ENCODE measurements around the gene EFCC1.
"Not testable (repeated sequence)": the region's sequence is repeated elsewhere in the genome, so short reads cannot be mapped to it uniquely, and the experiment has no call there.

Gene EFCC1

DNA sequence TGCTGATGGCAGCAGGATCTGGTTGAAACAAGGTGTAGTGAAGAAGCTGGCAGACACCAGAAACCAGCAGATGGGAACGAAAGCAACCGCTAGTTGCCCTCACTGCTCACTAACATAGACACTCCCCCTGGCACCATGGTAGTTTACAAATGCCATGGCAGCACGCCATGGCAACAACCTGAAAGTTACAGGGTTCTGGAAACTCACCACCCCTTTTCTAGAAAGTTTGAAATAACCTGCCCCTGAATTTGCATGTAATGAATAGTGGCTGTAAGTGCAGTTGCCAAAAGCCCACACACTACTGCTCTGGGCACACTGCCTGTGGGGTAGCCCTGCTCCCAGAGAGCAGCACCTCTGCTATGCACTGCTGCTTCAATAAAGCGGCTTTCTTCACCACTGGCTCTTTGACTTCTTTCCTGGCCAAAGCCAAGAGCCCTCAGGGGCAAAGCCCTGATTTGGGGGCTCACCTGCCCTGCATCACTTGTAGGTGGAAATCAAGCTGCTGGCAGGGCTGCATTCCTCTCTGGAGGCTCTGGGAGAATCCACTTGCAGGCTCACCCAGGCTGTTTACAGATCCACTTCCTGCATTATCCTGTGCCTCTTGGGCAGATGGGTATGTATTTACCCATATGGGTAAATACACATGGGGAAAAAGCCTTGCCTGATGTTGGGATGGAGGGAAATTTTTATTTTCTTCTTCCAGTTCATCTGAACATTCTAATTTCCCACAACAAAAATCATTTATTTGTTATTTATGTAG, 57.5 kb downstream of the EFCC1 start:
- no peaks in the 10 kb centered on the region for H3K27me3 ChIP-seq (ENCODE audit: control insufficient read depth, insufficient read depth, low read length)
- H3K4me3 ChIP-seq (ENCODE audit: low read length), result no peak overlapping the region
- H3K4me1 ChIP-seq (ENCODE audit: control insufficient read depth, insufficient read depth, low read length), result peaks cover 44% of the 10 kb centered on the region
- no peaks in the 10 kb centered on the region for H3K36me3 ChIP-seq (ENCODE audit: control insufficient read depth, insufficient read depth, low read length)
- H3K9ac ChIP-seq (ENCODE audit: low read length), result no peak overlapping the region
- H3K9me3 ChIP-seq (ENCODE audit: control insufficient read depth, low read length), result no peaks in the 10 kb centered on the region

DNA sequence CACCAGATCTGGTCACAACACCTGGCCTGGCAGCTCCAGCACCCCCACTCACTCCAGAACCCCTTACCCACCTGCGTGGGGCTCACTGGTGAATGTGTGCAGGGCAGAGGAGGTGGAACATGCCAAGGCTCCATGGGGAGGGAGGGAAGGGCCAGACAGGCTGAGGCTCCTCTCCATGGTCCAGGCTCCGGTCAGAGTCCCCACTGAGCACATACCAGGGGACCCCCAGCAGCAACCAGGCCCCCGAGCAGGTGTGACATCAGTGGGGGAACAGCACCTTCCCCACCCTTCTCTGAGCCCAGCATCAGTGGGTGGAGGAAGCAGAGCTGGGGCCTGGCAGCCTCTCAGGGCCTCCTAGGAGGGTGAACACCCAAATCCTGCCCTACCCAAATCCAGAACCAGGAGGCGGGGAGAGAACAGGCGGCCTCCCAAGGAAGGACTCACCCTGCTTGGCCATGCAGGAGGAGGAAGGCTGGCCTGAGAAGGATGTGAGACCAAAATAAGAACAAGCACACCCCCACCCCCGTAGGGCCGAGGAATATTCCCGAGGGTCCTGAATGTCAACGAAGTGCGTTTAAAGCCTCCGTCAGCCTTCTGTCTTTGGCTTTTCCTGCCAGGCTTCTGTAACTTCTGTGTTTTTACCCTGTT, 58.3 kb downstream of the EFCC1 start:
- Histone ChIP-seq H3K9ac (ENCODE audit: low read length) (no peak overlapping the region), H3K4me1 (ENCODE audit: control insufficient read depth, insufficient read depth, low read length) (peaks cover 46% of the 10 kb centered on the region), H3K27me3 (ENCODE audit: control insufficient read depth, insufficient read depth, low read length) (no peaks in the 10 kb centered on the region), H3K36me3 (ENCODE audit: control insufficient read depth, insufficient read depth, low read length) (no peaks in the 10 kb centered on the region), H3K4me3 (ENCODE audit: low read length) (no peak overlapping the region), H3K9me3 (ENCODE audit: control insufficient read depth, low read length) (no peaks in the 10 kb centered on the region)

DNA sequence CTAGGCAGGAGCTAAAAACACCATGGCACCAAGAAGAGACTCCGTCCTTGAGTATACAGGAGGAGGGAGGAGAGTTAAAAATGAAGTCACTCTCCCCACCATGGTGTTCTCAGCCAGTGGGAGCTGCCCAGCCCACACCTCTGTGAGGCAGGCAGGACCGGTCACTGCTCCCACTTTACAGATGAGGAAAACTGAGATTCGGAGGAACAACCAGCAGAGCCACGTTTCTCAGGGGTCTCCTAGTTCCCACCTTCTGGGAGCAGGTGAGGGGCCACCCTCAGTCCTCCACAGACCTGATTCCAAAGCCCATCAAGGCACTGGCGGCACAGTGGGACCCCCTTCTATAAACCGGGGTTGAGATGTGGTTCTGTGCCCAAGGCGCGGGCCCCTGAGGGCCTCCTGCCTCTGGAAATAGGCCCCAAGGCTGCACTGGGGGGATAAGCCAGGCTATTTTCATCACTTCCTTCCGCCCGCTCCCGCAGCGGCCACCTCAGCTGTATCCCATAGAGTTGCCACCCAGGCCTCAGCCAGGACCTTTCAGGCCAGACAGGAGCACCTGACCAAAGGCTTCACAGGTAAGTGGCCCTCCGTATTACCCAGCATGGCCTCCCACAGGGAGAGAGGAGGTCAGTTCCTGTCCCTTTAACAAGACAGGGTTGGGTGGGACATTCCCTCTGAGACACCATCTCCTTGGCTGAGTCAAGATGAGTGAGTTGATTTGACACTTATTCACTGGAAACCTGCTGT, 59.3 kb downstream of the EFCC1 start, which contains the start of gene GP9:
TSS of gene GP9 (plus strand) at position 504 of the 747 bp plus-strand sequence. CDS start 961 bp downstream, outside the sequence.
- no peaks in the 10 kb centered on the region for H3K36me3 ChIP-seq (ENCODE audit: control insufficient read depth, insufficient read depth, low read length)
- H3K4me1 ChIP-seq (ENCODE audit: control insufficient read depth, insufficient read depth, low read length), result peaks cover 49% of the 10 kb centered on the region
- H3K27me3 ChIP-seq (ENCODE audit: control insufficient read depth, insufficient read depth, low read length), result no peaks in the 10 kb centered on the region
- H3K9me3 ChIP-seq (ENCODE audit: control insufficient read depth, low read length), result no peaks in the 10 kb centered on the region
- H3K4me3 ChIP-seq (ENCODE audit: low read length), result no peak within 1 kb of the TSS
- no peak within 1 kb of the TSS for H3K9ac ChIP-seq (ENCODE audit: low read length)

DNA sequence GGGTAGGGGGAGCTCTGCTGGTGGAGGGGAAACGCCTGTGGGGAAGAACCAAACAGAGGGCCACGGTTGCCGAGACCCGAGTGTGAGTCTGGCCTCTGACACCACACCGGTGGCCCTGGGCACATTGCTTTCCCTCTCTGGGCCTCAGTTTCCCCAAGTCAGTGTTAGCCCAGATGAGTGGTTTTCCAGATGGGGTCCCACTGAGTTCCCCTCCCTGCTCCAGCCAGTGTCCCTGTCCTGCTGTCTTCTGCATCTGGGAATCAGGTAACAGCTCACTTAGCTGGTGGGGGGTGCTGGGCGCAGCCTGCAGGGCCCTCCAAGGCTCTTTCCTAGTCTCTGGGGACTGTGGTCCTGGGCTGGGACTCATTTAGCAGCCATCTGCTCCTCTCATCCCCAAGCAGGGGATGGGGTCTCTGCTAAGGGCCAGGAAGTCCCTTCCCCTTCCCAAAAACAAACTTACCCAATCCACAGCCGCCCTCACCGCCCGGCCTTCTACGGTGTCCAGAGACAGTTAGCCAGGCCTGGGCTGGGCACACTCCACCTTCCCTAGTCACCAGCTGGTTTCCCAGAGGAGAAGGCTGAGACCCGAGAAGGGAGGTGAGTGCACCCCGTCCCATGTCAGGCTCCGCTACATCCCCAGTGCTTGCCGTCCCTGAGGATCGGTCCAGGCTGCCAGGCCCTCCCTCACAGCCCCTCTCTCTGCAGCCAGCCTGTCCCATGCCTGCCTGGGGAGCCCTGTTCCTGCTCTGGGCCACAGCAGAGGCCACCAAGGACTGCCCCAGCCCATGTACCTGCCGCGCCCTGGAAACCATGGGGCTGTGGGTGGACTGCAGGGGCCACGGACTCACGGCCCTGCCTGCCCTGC, 60.2 kb downstream of the EFCC1 start:
- H3K9ac ChIP-seq (ENCODE audit: low read length), result no peak overlapping the region
- H3K4me3 ChIP-seq (ENCODE audit: low read length), result no peak overlapping the region
- H3K27me3 ChIP-seq (ENCODE audit: control insufficient read depth, insufficient read depth, low read length), result no peaks in the 10 kb centered on the region
- H3K36me3 ChIP-seq (ENCODE audit: control insufficient read depth, insufficient read depth, low read length), result no peaks in the 10 kb centered on the region
- peaks cover 49% of the 10 kb centered on the region for H3K4me1 ChIP-seq (ENCODE audit: control insufficient read depth, insufficient read depth, low read length)
- no peaks in the 10 kb centered on the region for H3K9me3 ChIP-seq (ENCODE audit: control insufficient read depth, low read length)

DNA sequence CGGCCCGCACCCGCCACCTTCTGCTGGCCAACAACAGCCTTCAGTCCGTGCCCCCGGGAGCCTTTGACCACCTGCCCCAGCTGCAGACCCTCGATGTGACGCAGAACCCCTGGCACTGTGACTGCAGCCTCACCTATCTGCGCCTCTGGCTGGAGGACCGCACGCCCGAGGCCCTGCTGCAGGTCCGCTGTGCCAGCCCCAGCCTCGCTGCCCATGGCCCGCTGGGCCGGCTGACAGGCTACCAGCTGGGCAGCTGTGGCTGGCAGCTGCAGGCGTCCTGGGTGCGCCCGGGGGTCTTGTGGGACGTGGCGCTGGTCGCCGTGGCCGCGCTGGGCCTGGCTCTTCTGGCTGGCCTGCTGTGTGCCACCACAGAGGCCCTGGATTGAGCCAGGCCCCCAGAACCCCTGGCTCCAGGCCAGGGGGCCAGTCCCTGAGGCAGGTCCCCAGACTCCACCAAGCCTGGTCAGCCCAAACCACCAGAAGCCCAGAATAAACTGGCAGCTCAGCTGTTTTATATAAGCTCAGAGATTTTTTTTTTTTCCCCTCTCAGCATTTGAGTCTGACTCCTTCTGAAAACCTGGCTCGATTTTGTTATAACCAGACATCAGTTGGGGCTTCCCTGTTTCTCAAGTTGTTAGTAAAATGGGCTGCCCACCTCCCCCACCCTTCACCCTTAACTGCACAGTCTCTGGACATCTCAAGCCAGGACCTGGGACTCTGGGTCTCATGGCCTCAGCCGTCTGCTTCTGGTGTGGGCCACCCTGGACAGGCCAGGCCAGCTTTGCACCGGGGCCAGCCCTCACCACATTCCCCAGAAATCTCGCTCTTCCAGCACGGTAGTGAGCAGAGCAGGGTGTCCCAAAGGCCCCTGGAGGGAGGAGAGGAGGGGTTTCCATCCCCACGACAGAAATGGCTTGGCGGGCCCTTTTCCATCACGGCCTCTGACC, 61.1 kb downstream of the EFCC1 start:
- H3K4me1 ChIP-seq (ENCODE audit: control insufficient read depth, insufficient read depth, low read length), result peaks cover 40% of the 10 kb centered on the region
- H3K9ac ChIP-seq (ENCODE audit: low read length), result no peak overlapping the region

DNA sequence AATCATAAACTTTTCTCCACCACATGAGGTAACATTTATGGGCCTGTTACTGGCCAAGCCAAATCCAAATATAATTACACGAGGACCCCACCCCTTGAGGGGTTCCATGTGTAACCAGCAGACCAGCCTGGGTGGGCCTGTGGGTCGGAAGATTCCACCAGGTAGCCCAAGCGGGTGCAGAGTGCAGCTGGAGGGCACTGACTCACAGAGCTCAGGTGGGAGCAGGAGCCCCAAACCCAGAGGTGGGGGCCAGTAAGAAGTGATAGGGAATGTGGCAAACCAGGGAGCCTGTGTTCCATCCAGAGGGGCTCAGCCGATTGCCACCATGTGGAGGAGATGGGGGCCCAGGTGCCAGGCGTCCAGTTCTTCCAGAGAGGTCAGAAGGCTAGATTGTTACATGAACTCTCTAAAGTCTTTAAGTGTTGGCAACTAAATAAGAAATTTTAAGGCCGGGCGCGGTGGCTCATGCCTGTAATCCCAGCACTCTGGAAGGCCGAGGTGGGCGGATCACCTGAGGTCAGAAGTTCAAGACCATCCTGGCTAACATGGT, 62.1 kb downstream of the EFCC1 start:
- Histone ChIP-seq H3K27me3 (ENCODE audit: control insufficient read depth, insufficient read depth, low read length) (no peaks in the 10 kb centered on the region), H3K36me3 (ENCODE audit: control insufficient read depth, insufficient read depth, low read length) (no peaks in the 10 kb centered on the region), H3K9me3 (ENCODE audit: control insufficient read depth, low read length) (no peaks in the 10 kb centered on the region), H3K4me3 (ENCODE audit: low read length) (no peak overlapping the region), H3K4me1 (ENCODE audit: control insufficient read depth, insufficient read depth, low read length) (peaks cover 38% of the 10 kb centered on the region), H3K9ac (ENCODE audit: low read length) (no peak overlapping the region)

More for the DNA sequence above, 61.1 kb downstream of the EFCC1 start:
- H3K36me3 ChIP-seq (ENCODE audit: control insufficient read depth, insufficient read depth, low read length), result no peaks in the 10 kb centered on the region
- H3K27me3 ChIP-seq (ENCODE audit: control insufficient read depth, insufficient read depth, low read length), result no peaks in the 10 kb centered on the region
- no peaks in the 10 kb centered on the region for H3K9me3 ChIP-seq (ENCODE audit: control insufficient read depth, low read length)
- H3K4me3 ChIP-seq (ENCODE audit: low read length), result no peak overlapping the region

DNA sequence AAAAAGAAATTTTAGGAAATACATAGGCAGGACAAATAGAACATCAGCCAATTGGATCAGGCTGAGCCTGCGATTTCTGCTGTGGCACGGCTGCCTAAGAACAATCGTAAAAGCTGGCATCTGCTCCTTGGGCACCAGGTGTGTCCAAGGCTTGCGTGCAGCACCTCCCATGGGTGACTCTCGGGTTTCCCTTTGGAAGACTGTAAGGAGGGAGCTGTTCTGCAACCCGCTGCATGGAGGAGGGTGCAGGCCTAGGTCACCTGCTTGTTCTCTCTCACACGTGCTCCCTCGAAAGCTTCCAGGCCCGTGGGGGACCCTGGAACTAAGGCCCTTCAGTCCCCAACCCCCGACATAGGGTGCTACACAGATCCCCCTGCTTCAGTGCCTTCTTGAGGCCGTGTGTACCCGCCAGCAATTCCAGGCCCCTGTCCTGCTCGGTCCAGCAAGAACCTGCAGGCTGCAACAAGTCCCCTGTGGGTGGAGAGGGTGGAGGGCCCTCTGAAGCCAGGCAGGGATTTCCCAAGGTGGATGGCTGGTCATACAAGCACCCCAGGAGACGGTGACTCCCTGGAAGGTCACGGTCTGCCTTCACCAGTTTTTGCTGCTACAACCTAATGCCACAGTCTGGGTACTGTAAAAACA, 62.9 kb downstream of the EFCC1 start:
- Histone ChIP-seq H3K9ac (ENCODE audit: low read length) (no peak overlapping the region), H3K9me3 (ENCODE audit: control insufficient read depth, low read length) (no peaks in the 10 kb centered on the region), H3K27me3 (ENCODE audit: control insufficient read depth, insufficient read depth, low read length) (no peaks in the 10 kb centered on the region), H3K36me3 (ENCODE audit: control insufficient read depth, insufficient read depth, low read length) (no peaks in the 10 kb centered on the region), H3K4me3 (ENCODE audit: low read length) (no peak overlapping the region), H3K4me1 (ENCODE audit: control insufficient read depth, insufficient read depth, low read length) (peaks cover 38% of the 10 kb centered on the region)

DNA sequence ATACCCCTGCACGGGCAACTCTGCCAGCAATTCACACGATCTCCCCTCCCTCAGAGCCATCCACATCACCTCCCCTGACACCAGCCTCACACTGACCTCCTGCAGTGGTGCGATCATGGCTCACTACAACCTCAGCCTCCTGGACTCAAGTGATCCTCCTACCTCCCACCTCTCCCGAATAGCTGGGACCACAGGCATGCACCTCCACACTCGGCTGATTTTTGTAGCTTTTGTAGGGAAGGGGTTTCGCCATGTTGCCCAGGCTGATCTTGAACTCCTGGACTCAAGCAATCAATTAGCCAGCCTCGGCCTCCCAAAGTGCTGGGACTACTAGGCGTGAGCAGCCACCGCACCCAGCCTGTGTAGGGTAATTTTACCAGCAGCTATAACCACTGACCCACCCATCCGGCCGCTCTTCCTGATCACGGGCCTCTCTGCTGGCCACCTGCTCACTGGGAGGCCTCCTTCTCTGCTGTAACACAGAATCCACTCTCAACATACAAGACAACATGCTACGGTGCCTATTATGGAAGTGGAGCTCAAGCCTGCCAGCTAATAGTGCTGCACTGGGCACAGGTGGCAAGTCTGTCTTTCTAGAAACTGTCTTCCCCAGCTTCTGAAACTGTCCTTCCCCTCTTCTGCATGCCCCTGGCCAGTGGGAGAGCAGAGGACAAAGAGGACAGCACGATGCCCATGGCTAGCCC, 64.1 kb downstream of the EFCC1 start:
- Histone ChIP-seq H3K27me3 (ENCODE audit: control insufficient read depth, insufficient read depth, low read length) (no peaks in the 10 kb centered on the region), H3K4me1 (ENCODE audit: control insufficient read depth, insufficient read depth, low read length) (peaks cover 36% of the 10 kb centered on the region), H3K9ac (ENCODE audit: low read length) (no peak overlapping the region), H3K36me3 (ENCODE audit: control insufficient read depth, insufficient read depth, low read length) (no peaks in the 10 kb centered on the region), H3K9me3 (ENCODE audit: control insufficient read depth, low read length) (no peaks in the 10 kb centered on the region), H3K4me3 (ENCODE audit: low read length) (no peak overlapping the region)

DNA sequence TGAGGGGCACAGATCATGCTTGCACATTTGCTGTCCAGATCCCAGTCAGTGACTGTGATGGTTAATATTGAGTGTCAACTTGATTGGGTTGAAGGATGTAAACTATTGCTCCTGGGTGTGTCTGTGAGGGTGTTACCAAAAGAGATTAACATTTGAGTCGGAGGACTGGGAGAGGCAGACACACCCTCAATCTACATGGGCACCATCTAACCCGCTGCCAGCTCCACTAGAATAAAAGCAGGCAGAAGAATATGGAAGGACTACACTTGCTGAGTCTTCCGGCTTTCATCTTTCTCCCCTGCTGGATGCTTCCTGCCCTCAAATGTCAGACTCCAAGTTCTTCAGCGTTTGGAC, 64.6 kb downstream of the EFCC1 start:
- Histone ChIP-seq H3K9ac (ENCODE audit: low read length) (no peak overlapping the region), H3K4me1 (ENCODE audit: control insufficient read depth, insufficient read depth, low read length) (peaks cover 36% of the 10 kb centered on the region), H3K36me3 (ENCODE audit: control insufficient read depth, insufficient read depth, low read length) (no peaks in the 10 kb centered on the region), H3K27me3 (ENCODE audit: control insufficient read depth, insufficient read depth, low read length) (no peaks in the 10 kb centered on the region), H3K9me3 (ENCODE audit: control insufficient read depth, low read length) (no peaks in the 10 kb centered on the region), H3K4me3 (ENCODE audit: low read length) (no peak overlapping the region)

DNA sequence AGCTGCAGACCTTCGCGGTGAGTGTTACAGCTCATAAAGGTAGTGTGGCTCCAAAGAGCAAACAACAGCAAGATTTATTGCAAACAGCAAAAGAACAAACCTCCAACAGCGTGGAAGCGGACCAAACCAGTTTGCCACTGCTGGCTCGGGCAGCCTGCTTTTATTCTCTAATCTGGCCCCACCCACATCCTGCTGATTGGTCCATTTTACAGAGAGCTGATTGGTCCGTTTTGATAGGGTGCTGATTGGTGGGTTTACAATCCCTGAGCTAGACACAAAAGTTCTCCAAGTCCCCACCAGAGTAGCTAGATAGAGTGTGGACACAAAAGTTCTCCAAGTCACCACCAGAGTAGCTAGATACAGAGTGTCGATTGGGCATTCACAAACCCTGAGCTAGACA, 66.6 kb downstream of the EFCC1 start:
- not testable (repeated sequence) for H3K36me3 ChIP-seq (ENCODE audit: control insufficient read depth, insufficient read depth, low read length); H3K9me3 ChIP-seq (ENCODE audit: control insufficient read depth, low read length); H3K4me3 ChIP-seq (ENCODE audit: low read length); H3K27me3 ChIP-seq (ENCODE audit: control insufficient read depth, insufficient read depth, low read length); H3K9ac ChIP-seq (ENCODE audit: low read length)
- H3K4me1 ChIP-seq (ENCODE audit: control insufficient read depth, insufficient read depth, low read length), result peaks cover 36% of the 10 kb centered on the region

Data from mucosa of stomach (tissue), 1 donor.